ENCODE results near the gene ZNF354C.

Gene ZNF354C

DNA sequence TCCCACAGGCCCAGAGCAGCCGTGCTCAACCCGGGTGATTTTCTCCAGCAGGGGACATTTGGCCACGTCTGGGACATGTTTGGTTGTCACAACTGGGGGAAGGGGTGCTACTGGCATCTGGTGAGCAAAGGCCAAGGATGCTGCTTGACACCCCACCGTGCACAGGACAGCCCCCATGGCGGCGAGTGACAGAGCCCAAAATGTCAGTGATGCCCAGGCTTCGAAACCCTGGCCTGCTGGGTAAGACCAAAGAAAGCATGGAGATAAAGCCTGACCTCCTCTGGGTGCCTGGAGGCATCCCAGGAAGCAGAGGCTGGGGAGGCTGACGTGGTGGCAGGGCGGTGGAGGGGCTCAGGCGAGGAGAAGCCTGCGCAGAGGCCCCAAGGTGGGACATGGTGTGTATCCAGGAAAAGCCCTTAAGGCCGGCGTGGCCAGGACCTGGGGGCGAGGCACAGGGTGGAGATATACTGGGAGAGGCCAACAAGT is 66.4 kb downstream of the ZNF354C start:
- in situ Hi-C loops (cut with HindIII; ENCODE audit: low sequenced_read_pairs), result no loop called here

DNA sequence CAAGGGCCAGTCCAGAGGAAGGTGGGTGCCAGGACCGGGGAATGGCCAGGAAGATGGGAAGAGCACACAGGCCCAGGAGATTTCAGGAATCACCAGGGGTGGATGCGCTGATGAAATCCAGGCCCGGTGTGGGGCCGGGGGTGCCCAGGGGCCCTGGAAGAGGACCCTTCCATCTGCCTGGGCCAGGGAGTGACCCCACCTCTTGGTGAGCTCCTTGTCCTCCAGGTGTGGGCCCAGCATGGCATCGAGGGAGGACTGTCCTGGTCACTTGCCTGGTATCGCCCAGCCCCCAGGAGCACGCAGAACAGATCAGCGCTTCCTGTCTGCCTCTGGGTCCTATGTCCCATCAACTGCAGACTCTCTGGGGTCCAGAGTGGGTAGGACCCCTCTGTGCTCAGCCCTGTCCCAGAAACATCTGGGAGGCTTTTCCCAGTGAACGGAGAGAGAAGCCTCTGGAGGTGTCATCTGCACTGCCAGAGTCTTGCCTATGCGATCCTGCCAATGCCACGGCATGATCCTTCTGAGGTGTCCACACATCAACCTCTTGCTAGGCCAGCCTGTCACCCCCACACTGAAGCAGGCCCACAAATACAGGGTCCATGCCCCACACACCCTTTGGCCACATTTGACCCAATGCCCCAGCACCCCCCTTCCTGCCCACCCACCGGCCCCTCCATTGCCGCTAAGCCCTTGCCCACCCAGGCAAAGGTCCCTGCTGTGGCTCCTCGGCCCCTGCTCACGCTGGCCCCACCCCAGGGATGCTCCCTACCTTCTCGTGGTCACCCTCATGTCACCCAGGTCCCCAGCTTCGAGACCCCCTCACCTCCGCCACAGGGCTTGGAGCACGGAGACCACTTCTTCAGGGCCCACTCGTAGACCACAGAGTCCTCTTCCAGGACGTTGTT is 67.2 kb downstream of the ZNF354C start:
- in situ Hi-C loops (cut with HindIII; ENCODE audit: low sequenced_read_pairs), result no loop called here

- in situ Hi-C loops (cut with HindIII; ENCODE audit: low sequenced_read_pairs), result no loop called here
These were observed 67.8 kb downstream of the ZNF354C start for GRCh38 chr5:179128041-179128365.

DNA sequence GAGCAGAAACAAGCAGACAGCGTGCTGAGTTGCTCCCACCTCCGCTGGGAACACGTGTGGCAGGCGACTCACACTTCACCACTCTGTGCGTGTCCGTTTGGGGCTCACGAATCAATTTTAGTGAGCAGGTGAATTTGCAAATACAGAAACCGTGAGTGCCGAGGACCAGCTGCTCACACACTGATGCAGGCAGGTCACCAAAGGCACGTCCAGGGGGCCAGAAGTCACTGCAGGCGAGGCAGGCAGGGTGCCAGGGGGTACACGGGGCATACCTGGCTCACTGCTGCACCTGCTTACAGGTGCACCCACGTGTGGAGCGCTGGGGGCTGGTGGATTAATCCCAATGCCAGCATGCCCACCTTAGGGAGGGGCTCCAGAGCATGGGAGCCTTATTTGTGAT is 68.8 kb downstream of the ZNF354C start:
- in situ Hi-C loops (cut with HindIII; ENCODE audit: low sequenced_read_pairs), result no loop called here

DNA sequence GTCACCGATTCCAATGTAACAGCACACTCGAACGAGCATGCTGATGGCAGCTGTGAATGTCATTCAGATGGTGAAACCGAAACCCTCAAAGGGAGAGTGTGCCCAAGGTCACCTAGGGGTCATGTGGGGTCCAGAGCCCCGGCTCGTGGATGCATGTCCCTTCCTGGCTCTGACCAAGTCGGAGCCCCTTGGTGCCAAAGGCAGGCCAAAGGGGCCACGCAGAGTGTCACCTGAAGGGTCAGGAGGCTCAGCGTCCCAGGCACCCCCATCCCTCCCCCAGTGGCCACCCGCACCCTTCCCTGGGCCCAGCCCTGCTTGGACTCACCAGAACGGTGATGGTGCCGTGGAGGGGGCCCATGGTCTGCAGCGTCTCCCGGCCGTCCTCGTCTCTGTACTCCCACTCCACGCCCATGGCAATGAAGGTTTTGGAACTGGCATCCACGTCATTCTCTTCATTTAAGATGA is 69.5 kb downstream of the ZNF354C start:
- in situ Hi-C loops (cut with HindIII; ENCODE audit: low sequenced_read_pairs), result no loop called here

DNA sequence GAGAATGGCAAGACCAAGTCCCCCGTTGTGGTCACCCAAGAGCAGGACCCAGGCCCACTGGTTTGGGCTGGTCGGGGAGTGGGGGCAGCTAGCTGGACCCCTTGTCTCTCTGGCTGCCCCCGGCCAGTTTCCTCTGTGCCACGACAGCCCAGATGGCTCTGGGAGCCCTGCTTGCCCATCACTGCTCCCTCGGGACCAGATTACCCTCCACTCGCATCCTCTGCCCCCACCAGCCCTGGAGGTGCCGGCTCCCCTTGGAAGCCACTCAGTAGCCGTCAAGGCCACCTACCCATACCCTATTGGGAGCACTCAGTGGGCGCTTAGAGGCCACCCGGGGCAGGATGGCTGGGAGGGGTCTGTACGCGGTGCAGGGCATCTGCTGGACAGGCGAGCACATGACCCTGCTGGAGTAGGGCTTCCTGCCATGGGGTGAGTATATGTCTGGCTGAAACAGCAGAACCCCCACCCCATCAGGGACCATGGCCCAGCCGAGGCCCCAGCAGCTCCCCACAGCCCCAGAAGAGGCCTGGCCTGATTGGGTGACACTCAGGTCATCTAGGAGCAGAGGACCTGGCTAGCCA is 70.0 kb downstream of the ZNF354C start:
- in situ Hi-C loops (cut with HindIII; ENCODE audit: low sequenced_read_pairs), result no loop called here

- in situ Hi-C loops (cut with HindIII; ENCODE audit: low sequenced_read_pairs), result no loop called here
These were observed 71.2 kb downstream of the ZNF354C start for GRCh38 chr5:179131321-179131835.

DNA sequence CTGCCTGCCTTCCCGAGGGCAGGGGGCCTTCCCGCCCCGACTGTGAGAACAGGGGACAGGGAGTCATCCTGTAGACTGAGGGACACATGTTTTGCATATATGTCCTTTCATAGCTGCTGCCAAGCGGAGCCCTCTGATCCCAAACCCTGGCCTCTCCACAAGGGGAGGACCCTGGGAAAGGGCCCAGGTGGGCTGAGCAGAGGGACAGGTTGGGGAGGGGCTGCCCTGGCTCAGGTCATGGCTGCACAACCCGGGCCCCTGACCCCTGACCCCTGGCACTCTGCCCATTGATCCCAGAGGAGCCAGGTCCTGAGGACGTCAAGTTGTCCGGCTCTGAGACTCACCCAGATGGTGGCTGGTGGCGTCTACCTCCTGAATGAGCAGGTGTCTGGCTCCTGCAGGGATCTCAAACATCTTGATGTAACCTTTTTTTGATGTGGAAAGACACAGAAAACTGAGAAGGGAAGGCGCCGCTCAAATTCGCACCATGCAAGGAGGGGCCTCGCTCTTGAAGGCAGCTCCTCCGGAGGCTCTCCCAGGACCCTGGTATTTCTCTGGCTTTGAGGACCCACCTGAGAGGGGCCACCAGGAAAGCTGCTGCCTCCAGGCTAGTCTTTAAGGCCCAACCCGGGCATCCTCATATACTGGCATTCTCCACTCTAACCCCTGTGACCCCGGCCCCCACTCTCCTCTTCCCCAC is 71.9 kb downstream of the ZNF354C start:
- in situ Hi-C loops (cut with HindIII; ENCODE audit: low sequenced_read_pairs), result no loop called here

DNA sequence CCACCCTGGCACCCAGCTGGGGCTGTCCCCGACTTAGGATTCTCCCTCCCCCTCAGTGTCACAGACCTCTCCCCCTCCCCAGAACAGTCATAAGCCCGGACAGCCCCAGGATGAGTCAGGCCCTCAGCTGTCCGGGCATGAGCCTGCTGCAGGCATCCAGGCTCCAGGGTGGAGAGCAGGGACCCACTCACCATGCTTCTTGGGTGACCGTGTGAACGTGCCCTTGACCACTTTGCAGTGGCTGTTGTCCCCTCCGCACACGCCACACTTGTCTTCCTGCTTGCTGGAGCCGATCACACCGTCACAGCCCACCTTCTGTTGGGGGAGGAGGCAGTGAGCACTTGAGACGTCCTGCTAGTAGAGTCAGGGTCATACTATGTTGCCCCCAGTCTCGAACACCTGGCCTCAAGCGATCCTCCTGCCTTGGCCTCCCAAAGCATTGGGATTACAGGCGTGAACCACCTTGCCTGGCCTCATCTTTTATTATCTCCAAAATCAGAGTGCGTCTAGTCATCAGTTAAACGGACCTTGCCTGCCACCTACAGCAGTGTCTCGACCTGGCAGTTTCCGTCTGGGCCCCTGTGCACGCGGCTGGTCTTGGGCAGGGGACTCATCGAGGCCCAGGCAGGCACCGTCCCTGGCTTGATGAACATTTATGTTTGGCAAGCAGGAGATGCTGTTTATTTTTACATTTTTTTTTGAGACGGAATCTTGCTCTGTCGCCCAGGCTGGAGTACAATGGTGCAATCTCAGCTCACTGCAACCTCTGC is 72.6 kb downstream of the ZNF354C start:
- in situ Hi-C loops (cut with HindIII; ENCODE audit: low sequenced_read_pairs), result no loop called here
